Measurements from ENCODE around the gene FAM234B.

FAM234B gene

GRCh38 chr12:13044002-13044905 is at the start of gene FAM234B:
FAM234B (plus strand) TSS chr12:13044381; CDS start chr12:13044404, 23 bp downstream.
- DNase-seq (ENCODE audit: low spot score) = peak; percentile 81

- peak; percentile 74 for DNase-seq (ENCODE audit: low spot score)
These were observed 49.1 kb upstream of the FAM234B start for GRCh38 chr12:12995088-12995487.

- no peak for DNase-seq (ENCODE audit: low spot score)
These were observed 48.0 kb upstream of the FAM234B start for GRCh38 chr12:12996209-12996608.

GRCh38 chr12:12997156-12997555 is 47.0 kb upstream of the FAM234B start:
- no peak for DNase-seq (ENCODE audit: low spot score)

GRCh38 chr12:12997734-12998133 is 46.4 kb upstream of the FAM234B start:
- DNase-seq (ENCODE audit: low spot score) = no peak

GRCh38 chr12:12998248-12998647 is 45.9 kb upstream of the FAM234B start:
- DNase-seq (ENCODE audit: low spot score) = no peak

GRCh38 chr12:12999271-12999958 is 44.8 kb upstream of the FAM234B start:
- DNase-seq (ENCODE audit: low spot score) = no peak

GRCh38 chr12:12999959-13000615 is 44.1 kb upstream of the FAM234B start, which contains the start of gene HEBP1:
HEBP1 (minus strand) TSS chr12:13000265; CDS start chr12:13000114, 151 bp downstream.
- DNase-seq (ENCODE audit: low spot score) = peak; percentile 94

GRCh38 chr12:13000616-13000924 is 43.6 kb upstream of the FAM234B start:
- DNase-seq (ENCODE audit: low spot score) = no peak

- DNase-seq (ENCODE audit: low spot score) = peak; percentile 61
These were observed 43.0 kb upstream of the FAM234B start for GRCh38 chr12:13000925-13001774.

GRCh38 chr12:13001775-13002040 is 42.5 kb upstream of the FAM234B start:
- DNase-seq (ENCODE audit: low spot score) = no peak

GRCh38 chr12:13002301-13003097 is 41.7 kb upstream of the FAM234B start:
- no peak for DNase-seq (ENCODE audit: low spot score)

- DNase-seq (ENCODE audit: low spot score) = no peak
These were observed 39.8 kb upstream of the FAM234B start for GRCh38 chr12:13004361-13004760.

- no peak for DNase-seq (ENCODE audit: low spot score)
These were observed 39.2 kb upstream of the FAM234B start for GRCh38 chr12:13004986-13005385.

GRCh38 chr12:13005649-13006048 is 38.5 kb upstream of the FAM234B start:
- DNase-seq (ENCODE audit: low spot score) = no peak

GRCh38 chr12:13007496-13008233 is 36.5 kb upstream of the FAM234B start:
- peak; percentile 65 for DNase-seq (ENCODE audit: low spot score)

- DNase-seq (ENCODE audit: low spot score) = no peak
These were observed 35.3 kb upstream of the FAM234B start for GRCh38 chr12:13008741-13009380.

GRCh38 chr12:13011098-13011497 is 33.1 kb upstream of the FAM234B start:
- no peak for DNase-seq (ENCODE audit: low spot score)

GRCh38 chr12:13022851-13023271 is 21.3 kb upstream of the FAM234B start:
- DNase-seq (ENCODE audit: low spot score) = no peak
